HG02885 (cell line): ENCODE results near the gene TMEM178B.

ENCODE experiments used
- ATAC-seq: cut with Tn5 transposase; IDR thresholded peaks from one replicate; pipeline ENCODE4 v1.9.1; 2021; ENCODE audit warnings: mild to moderate bottlenecking; ENCODE audit not compliant: unreplicated experiment, poor library complexity

TMEM178B gene

DNA sequence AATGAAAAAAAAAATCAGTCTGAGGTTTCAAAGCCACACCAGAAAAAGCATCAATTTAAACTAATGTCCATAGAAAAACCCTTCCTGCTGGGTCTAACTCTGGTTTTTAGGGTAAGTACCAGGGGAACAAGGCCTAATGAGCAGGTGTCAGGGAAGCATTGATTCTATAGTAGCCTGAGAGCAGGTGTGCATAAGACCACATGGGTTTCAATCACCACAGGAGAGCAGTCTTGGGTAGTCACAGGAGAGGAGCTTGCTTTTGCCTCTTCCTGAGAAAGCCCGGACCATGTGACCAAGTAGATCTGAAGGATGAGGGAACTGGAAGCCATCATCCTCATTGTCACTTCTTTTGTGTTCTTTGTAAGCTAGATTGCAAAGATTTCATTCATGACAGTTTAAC is 411.0 kb downstream of the TMEM178B start:
- ATAC-seq: no peak

DNA sequence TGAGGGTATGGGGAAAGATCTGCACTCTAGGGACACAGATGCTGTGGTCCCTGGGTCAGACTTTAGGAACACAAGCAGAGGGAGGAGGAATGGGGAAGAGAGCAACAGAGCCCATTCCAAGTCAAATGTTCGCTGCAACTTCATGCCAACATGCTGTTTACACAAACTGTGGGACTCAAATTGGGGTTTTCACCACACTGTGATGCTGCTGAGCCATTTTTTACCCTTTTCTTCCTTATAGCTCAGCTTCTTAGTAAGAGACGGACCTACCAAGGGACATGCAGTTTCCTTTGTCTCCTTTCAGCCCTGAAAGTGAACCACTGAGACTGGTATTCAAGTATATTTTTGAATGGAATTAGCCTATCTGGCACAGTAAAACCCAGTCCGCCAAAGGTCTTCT is 413.1 kb downstream of the TMEM178B start:
- no peak for ATAC-seq

DNA sequence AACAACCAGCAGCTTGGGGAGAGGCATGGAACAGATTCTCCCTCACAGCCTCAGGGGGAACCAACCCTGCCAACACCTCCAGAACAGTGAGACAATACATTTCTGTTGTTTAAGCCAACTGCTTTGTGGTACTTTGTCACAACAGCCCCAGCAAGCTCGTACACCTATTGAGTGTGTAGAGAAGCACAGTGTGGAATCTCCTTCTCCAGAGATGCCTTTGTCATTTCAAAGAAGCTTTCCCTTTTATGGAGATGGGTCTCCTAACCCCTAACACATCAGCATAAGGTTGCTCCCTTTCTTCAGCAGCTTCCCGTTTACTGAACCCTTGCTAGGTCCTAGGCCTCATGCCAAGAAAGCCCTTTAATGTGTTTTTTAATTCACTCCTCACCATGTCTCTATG is 416.6 kb downstream of the TMEM178B start:
- ATAC-seq: no peak

DNA sequence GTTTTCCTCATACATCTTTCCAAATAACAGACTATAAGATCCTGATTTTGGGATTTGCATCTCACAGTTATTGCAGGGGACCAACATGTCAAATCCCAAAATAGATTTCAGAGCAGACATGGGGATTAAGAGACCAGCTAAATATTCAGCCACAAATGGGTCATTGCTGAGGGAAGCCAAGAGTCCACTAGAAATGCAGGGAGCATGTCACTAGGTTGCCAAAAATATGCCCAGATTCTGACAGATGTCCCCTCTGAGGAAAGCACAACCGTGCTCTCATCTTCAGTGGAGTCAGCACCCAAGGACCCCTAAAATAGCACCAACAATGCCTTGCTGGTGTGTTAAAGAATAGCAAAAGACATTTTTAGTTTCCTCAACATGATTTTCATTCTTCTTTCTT is 421.2 kb downstream of the TMEM178B start:
- no peak for ATAC-seq

DNA sequence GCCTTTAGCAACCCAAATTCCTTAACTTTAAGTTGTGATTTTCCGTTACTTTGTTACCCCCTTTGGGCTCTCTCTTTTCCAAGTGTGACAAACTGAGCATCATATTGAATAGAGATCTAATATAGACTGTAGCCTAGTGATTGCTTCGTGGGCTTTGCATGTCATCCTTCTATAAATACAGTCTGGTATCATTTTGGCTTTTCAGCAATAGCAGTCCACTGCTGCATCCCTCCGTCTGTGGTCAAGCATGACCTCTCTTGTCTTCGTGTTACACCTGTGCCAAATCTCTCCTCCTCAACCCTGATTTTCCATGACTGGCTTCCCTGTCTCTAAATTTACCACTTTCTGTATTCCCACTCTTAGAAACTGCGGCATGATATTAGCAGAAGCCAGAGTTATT is 423.5 kb downstream of the TMEM178B start:
- no peak for ATAC-seq

DNA sequence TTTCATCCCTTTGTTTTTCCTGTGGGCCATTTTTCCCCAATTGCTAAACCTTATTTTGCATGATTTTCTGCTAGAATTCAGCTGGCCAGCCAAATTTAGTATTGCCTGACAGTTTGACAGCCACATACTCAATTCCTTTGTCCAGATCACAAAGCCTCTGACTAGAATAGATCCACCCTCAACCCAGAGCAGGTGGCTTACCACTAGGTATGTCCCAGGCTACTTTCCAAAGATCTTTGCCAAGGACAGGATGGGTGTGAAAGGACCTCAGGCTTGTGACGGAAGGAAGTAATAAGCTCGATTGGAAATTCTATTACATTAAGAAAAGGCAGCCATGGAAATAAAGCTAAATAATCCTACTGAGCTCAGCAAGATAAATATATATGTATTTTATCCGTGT is 426.7 kb downstream of the TMEM178B start:
- ATAC-seq: no peak

DNA sequence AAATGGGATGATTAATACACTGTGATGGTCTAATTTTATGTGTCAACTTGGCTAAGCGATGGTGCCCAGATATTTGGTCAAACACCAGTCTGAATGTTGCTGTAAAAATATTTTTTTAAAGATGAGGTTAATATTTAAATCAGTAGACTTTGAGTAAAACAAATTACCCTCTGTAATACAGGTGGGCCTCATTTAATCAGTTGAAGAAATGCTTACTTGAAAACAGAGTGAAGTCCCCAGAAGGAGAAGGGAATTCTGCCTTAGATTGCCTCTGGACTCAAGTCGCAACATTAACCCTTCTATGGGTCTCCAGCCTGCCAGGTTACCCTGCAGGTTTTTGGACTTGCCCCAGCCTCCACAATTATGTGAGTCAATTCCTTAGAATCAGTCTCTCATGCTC is 427.6 kb downstream of the TMEM178B start:
- no peak for ATAC-seq

DNA sequence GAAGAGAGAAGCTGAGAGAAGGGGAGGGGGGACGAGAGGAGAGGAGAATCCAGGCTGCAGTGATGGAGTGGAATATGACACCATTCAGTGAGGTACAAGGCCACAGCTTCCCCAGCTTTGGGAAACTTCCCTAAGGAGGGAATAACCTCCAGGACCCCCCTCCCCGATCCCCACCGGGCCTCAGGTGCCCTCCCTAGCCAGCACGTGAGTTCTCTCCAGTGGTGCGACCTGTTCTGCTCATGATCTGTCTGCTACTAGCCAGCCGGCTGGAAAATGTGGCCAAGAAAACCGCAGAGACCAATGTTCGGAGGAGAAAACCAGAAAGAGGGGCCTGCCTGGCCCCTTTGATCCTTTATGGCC is 437.4 kb downstream of the TMEM178B start:
- no peak for ATAC-seq

DNA sequence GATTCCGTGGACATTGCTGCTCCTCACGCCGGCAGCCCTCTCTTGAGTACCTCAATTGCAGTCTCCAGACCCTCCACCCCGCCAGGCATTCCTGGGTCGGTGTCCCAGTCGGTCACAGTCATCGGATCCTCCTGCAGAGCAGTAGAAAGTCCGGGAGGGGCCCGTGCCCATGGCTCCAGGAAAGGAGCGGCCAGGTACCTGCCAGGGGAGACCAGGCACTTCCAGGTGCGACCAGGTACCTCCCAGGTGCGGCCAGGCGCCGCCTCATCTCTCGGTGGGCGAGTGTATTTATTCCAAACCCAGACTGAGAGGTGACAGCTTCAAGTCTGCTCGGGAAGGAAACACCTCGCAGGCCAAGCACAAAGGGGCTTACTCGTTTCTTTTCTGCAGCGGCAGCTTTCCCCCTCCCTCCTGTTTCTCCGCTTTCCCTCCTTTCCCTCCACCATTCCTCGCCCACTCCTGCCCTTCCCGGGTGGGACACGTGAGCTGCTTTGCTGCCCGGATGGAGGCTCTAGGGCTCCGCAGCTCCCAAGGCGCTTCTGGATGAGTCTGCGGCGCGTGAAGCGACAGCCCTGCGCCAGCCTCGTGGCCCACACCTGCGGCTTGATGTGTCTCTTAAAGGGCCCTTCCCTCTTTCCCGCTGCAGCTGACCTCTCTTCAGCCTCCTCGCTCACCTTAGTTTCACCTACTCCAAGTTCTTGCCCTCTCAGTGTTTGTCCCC is 438.0 kb downstream of the TMEM178B start:
- ATAC-seq: no peak

DNA sequence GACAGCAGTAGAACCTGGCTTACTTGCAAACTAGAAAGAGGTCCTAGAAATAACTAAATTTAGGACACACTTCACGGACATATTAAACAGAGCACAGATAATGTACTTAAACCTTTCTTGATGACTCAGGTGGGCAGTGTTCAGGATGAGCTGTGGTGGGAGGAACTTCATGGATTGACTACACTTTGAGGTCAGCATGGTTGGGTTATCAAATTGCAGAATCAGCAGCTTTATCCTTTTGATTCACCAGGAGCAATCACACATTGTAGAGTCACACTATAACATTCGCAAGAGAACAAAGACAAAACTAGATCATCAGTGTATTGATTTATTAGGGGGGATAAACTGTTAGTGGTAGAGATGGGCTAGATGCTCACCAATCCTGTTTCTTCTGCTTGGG is 438.7 kb downstream of the TMEM178B start:
- ATAC-seq: no peak

DNA sequence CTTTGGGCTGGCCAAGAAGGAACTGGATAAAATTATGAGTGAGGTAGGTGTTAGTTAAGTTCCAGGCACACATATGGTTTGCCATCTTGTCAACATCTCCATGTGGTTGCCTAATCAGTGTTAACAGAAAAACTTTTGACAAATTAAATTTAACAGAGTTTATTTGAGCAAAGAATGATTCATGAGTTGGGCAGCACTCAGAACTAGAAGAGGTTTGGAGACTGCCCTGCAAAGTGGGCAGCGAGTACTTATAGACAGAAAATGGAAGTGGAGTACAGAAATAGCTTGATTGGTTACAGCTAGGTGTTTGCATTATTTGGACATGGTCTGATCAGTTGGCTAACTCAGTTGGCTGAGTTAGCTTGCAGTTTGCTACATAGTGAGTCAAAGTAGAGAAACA is 439.9 kb downstream of the TMEM178B start:
- no peak for ATAC-seq

DNA sequence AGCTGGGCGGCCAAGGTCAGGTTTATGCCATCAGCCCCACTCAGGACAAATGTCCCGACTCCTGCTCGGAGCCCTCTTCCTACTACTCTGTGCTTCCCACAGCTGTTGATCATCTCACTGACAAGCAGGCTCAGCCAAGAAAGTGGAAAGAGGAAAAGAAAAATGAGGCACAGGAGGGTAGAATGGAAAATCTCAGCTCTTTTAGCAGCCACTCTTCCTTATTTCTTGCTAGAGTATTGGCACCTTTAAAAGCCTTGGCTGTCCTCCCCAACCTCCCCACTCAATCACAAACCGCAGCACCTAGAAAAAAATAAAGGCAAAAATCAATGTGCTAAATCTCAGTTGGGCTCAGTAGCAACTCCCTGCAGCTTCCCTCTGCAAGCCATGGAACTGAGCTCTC is 442.1 kb downstream of the TMEM178B start:
- ATAC-seq: no peak

DNA sequence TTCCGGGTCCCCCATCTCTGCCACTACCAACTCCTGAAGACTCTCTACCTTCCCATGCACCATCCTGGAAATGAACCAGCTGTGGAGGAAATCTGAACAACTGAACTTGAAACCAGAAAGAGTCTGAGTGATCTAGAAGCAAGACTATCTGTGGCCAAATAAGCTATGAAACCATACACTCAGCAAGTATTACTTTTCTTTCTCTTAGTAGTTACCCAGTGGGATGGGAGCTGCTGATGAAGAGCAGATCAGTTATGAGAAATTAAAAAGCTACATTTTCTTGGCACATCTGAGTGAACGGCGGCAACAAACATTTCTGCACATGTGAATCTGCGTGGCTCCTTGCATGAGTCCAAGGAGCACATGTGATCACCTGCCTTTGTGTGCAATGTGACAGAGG is 445.8 kb downstream of the TMEM178B start:
- no peak for ATAC-seq

DNA sequence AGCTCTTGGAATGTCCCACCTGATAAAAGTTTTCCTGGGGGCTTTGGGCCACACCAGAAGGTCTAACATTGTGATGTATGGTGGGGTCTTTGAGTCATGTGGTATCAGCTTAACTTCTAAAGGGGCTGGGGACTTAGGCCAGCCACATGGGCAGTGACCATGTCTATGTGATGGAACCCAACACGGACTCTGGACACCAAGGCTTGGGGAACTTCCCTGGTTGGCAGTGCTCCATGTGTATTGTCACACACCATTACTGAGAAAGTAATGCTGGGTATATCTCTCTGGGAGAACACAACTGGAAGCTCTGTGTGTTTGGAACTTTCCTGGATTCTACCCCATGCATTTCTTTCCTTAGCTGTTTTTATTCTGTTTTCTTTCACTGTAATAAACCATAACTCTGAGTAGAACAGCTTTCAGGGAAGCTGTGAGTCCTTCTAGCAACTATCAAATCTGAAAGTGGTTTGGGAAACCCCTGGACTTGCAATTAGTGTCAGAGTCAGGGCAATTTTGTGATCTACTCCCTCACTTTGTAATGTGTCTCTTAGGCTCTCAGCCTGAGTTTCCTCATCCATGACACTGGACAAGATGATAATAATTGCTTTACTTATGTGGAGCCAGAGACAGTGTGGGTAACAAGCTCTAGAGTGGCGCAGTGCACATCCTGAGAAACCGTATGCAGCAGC is 448.9 kb downstream of the TMEM178B start:
- ATAC-seq: no peak

DNA sequence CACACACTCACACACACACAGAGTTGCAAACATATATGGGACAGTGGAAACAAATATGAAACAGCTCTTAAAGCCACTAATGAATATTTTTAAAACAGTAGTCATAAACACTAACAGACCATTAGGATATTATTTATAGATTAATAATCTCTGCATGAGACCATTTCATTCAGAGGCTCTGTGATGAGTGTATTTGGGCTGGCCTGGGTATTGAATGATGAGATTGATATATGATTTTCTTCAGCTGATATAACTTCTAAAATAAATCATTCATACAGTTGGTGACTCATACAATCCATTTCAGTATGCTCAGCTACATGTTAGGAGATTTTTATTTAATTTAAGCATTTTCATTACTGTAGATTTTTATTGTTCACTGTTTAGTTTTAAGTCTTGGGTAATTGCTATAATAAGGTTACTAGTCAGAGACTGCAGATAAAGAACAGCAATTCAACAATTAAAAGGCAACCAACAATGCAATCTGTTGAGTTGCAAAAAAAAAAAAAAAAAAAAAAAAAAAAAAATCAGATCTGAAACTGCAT is 452.2 kb downstream of the TMEM178B start:
- ATAC-seq: no peak

DNA sequence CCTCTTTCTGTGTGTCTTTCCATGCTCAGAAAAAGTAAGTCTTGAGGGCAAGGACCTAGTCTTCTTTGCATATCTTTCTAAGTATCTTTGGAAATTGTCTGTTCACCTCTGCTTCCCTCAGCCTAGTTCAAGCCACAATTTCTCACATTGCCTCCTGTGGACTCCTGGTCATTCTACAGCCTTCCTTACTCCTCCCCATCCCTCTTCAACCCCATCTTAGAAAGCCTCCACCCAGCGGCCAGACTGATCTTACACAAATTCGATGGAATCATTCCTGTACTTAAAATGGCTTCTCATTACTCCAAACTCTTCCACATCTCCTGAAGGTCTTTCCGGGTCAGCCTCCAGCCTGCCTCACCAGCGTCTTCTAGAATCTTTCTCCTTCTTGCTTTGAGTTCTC is 453.2 kb downstream of the TMEM178B start:
- ATAC-seq: no peak

DNA sequence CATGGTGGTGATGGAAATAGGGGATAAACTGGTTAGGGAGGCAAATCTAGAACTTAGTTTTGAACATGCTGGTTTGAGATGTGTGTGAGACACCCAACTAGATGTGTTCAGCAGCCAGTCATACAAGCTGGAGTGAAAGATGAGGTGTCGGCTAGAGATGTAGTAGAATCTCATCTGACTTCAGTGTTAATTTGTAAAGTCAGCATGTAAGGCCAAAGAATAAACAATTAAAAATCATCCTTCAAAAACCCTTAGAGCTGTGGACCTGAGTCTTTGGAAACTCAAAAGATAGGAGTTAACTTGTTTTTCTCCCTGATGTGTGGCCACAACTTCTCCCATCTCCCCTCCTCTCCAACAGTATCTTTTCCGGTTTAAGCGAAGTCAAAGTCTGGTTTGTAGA is 454.5 kb downstream of the TMEM178B start:
- no peak for ATAC-seq
